Measurements from ENCODE around the gene EYS.
"Not testable (repeated sequence)": the region's sequence is repeated elsewhere in the genome, so short reads cannot be mapped to it uniquely, and the experiment has no call there.

Gene EYS

GRCh38 chr6:64527899-64528298, 1179.1 kb downstream of the EYS start:
- no peak for DNase-seq

- DNase-seq = no peak
Measured at GRCh38 chr6:64522859-64523258, 1184.2 kb downstream of the EYS start.

- no peak for DNase-seq
Measured at GRCh38 chr6:64520050-64520449, 1187.0 kb downstream of the EYS start.

- DNase-seq = no peak
Measured at GRCh38 chr6:64516393-64516792, 1190.6 kb downstream of the EYS start.

- DNase-seq = no peak
Measured at GRCh38 chr6:64507661-64508060, 1199.4 kb downstream of the EYS start.

- DNase-seq = no peak
Measured at GRCh38 chr6:64505312-64505711, 1201.7 kb downstream of the EYS start.

DNA sequence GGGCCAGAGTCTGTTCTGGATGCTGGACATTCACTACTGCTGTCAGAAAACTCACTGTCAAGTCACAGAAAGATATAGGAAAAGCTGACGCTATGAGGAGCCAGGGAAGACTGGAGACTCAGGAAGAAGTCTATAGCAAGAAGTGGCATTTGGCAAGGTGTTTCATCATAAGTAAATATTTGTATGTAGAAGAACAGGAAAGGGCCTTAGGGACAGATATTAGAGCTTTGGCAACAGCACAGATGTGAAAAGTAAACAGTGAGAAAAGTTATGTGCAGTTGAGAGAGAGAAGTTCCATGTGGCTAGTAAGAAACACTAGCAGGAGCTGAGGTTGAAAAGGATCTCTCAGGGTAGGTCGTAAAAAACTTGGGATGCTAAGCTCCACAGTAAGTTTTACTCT, 1202.5 kb downstream of the EYS start:
- DNase-seq = no peak

- DNase-seq = no peak
Measured at GRCh38 chr6:64502801-64503200, 1204.2 kb downstream of the EYS start.

DNA sequence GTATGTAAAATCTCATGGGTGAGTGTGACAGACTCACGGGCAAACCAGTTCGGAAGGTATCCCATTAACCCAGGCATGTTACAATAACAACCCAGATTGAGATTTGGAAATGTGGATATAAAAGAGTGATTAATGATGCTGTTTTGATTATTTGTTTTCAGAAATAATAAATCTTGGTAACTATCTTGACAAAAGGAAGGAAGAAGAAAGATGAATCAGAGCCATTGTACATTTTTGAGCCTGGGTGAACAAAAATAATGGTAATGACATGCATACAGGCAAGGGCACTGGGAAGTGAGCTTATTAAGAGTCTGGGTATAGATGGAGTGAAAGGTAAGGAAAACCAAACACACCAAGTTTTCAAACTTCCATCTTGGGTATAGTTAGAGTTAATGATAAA, 1209.4 kb downstream of the EYS start:
- no peak for DNase-seq

DNA sequence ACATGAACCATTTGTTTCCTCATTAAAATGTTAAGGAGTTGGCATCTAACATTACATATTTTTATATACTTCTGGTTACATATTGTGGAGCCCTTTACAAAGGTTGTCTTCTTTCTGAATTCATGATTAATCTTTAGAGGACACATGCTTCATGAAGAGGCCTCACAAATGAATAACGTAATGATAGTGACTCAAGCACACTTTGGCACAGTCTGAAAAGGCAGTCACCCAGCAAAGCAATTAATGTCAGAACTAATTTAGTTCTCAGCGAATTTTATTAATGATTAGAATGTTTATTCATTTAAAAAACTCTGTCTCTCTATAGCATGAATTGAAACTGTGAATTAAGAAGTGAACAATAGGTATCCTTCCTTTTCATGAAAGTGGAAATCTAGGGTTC, 1217.3 kb downstream of the EYS start:
- DNase-seq = no peak

- no peak for DNase-seq
Measured at GRCh38 chr6:64486578-64487351, 1220.3 kb downstream of the EYS start.

DNA sequence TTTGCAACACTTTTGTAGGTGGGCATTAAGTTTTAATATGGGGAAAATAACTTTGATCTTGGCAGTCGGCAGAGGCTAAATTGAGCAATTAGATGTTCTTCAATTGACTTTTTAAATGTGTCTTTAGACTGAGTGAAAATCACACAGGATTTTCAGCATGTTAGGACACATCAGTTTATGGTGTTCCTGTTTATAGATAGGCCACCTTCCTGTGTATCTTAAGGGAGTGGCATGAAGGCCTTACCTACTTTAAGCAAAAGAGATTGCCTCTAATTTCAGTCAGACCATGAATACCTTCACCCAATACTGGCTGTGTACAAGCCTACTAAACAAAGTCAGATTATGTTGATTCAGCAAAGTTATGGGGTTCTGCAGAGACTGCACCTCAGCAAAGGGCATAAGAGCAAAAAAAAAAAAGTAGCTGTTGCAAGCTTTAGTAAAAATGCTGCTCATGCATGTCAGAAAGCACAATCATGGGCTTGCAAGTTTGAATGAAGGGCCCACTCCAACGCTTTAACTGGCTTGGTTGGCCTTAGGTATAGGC, 1223.0 kb downstream of the EYS start:
- no peak for DNase-seq

GRCh38 chr6:64482631-64483030, 1224.4 kb downstream of the EYS start:
- no peak for DNase-seq

- no peak for DNase-seq
Measured at GRCh38 chr6:64479134-64479533, 1227.9 kb downstream of the EYS start.

- DNase-seq = no peak
Measured at GRCh38 chr6:64477391-64477790, 1229.6 kb downstream of the EYS start.

GRCh38 chr6:64476935-64477334, 1230.1 kb downstream of the EYS start:
- no peak for DNase-seq

GRCh38 chr6:64469405-64469804, 1237.6 kb downstream of the EYS start:
- DNase-seq = not testable (repeated sequence)

GRCh38 chr6:64467656-64468055, 1239.4 kb downstream of the EYS start:
- DNase-seq = no peak

DNA sequence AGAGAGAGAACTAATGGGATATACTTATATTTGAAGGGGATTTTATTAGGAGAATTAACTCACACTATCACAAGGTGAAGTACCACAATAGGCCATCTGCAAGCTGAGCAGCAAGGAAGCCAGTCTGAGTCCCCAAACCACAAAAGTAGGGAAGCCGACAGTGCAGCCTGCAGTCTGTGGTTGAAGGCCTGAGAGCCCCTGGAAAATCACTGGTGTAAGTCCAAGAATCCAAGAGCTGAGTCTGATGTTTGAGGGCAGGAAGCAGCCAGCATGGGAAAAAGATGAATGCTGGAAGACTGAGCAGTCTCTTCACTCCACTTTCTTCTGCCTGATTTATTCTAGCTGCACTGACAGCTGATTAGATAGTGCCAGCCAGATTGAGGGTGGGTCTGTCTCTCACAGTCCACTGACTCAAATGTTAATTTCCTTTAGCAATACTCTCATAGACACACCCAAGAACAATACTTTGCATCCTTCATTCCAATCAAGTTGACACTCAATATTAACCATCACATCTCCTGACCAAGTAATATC, 1247.5 kb downstream of the EYS start:
- DNase-seq = no peak

DNA sequence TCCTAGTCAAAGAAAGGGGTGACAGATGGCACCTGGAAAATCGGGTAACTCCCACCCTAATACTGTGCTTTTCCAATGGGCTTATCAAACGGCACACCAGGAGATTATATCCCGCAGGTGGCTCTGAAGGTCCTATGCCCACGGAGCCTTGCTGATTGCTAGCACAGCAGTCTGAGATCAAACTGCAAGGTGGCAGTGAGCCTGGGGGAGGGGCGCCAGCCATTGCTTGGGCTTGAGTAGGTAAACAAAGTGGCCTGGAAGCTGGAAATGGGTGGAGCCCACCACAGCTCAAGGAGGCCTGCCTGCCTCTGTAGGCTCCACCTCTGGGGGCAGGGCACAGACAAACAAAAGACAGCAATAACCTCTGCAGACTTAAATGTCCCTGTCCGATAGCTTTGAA, 1258.9 kb downstream of the EYS start:
- not testable (repeated sequence) for DNase-seq

- DNase-seq = no peak
Measured at GRCh38 chr6:64445038-64445437, 1262.0 kb downstream of the EYS start.

DNA sequence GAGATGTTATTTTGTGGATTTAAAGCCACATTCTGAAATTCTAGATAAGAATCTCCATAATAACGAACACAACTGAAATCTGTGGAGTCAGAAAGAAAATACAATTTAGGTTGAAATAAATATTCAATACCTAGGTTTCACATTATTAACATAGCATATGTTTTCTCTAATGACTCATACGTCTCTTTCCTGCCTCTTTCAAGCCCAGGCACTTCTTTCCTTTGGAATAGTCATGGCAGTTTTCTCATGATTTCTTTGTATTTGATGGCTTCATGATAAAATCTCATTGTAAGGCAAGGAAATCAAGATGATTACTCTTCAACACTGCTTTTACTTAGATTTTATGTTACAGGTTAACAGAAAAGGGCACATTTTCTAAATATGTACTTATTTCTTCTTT, 1267.8 kb downstream of the EYS start:
- DNase-seq = no peak

- no peak for DNase-seq
Measured at GRCh38 chr6:64437996-64438395, 1269.0 kb downstream of the EYS start.

DNA sequence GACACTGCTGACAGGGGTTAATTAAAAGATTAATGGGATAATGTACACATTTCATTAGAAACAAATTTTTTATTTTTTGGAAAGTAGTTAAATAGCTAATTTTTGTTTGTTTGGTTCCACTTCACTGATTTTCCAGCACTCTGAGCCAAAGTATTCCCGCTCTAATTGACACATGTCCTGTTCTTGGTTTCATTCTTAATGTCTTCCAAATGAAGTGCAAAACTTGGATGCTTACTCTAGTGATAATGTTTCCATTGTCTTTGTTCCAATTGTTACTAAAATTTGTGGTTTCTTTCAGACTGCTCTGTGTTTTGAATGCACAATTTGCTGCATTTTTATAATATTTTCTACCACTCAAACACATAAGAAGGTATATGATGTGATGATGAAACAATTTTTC, 1277.1 kb downstream of the EYS start:
- DNase-seq = no peak

DNA sequence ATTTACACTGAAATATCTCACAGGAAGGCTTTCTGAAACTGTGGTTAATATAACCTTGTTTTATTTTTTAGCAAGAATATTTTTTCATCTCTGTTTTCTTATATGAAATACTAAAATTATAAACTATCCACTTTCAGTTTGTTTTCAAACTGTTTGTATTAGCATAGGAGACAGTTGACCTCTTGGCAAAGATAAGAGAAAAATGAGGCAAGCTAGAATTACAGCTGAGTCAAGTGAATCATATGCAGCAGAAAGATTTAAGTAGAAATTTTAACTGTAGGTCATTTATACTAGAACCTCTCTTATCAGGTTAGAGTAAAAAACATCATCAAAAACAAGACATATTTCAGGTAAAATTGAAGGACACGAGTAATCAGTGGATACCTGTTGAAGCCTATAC, 1278.8 kb downstream of the EYS start:
- no peak for DNase-seq
